G401 (cell line): ENCODE results near the gene PPT1. TPM values are rescaled to one million over a fixed set of nuclear protein-coding genes. Genes with fewer than 3 reads are reported as not detected.
"Not testable (repeated sequence)": the region's sequence is repeated elsewhere in the genome, so short reads cannot be mapped to it uniquely, and the experiment has no call there.

ENCODE experiments used
- DNase-seq: peaks from one replicate; pipeline ENCODE4 v3.0.0-alpha.2; 2015; ENCODE audit warnings: low spot score
- in situ Hi-C: cut with HindIII; loops from 2 replicates; pipeline ENCODE4 v1.10.0; 2016; ENCODE audit warnings: low sequenced_read_pairs, mixed read lengths
- total RNA-seq: library from RNA; depleted of rRNA; stranded (reverse); fragments of >200 nt; shearing (Covaris generic); gene quantifications from 2 replicates; pipeline ENCODE4 v1.2.3, GENCODE V29; 2014; rRNA removed

Gene PPT1
- total RNA-seq, 1 experiment from 2014 or later: 227 TPM

DNA sequence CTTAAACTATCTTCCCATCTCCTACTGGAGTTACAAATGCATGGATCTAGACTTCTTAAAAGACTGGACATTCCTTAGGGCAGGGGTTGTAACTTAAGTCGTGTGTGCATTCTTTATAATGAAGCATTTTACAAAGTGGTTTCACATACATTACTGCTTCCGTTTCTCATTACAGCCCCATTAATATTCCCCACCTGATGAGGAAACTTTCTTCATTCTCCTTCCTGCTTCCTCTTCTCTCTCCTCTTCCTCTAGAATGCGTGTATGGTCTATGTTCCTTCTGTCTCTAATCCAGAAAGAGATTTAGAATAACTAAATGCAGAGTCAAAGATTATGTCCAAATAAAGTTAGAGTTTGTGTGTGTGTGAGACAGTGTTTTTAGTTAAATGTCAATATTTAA is 58.4 kb downstream of the PPT1 start:
- in situ Hi-C loops: no loop called here
- DNase-seq: no peak

DNA sequence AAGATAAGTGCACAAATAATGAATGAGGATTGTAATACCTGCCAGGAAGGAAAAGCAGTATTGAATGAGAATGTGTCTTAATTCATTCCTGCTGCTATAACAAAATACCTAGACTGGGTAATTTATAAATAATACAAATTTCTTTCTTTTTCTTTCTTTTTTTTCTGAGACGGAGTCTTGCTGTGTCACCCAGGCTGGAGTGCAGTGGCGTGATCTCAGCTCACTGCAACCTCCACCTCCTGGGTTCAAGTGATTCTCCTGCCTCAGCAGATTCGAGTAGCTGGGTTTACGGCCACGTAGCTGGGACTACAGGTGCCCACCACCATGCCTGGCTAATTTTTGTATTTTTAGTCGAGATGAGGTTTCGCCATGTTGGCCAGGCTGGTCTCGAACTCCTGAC is 59.8 kb downstream of the PPT1 start:
- in situ Hi-C loops, DNase-seq: not testable (repeated sequence)

DNA sequence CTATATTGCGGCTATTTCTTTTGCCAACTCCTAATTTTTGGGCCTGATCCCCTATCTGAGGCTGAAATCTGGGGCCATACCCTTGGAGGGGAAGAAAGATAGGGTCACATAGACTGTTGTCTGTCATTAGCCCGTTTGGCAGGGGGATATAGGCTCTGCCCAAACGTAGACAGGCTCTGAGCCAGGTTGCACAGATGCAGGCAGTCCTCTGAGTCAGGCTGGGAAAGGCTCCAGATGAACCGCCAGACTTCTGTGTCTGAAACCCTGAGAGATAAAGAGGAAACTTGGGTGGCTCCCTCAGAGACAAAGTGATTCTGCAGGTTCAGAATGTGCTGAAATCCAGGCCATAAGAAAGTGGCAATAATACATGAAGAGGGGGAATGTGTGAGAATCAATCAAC is 60.5 kb downstream of the PPT1 start:
- in situ Hi-C loops: no loop called here
- no peak for DNase-seq

DNA sequence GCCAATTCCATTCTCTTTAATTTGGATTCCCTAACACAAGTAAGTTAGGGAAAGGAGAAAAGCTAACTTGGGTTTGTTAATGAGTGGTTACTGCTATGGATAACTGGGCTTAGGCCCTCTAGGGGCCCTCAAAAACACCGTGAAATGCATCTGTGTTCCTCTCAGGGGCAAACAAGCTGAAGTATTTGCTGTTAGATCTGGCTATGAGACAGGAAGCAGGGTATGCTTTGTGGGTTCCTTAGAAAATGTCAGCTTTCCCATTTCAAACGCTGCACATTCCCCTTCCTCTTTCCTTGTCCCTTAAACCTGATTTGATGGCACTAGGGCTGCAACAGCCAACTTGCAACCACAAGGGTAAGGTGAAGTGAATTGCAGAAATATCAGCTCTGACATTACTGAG is 62.2 kb downstream of the PPT1 start:
- in situ Hi-C loops: no loop called here
- DNase-seq: no peak

DNA sequence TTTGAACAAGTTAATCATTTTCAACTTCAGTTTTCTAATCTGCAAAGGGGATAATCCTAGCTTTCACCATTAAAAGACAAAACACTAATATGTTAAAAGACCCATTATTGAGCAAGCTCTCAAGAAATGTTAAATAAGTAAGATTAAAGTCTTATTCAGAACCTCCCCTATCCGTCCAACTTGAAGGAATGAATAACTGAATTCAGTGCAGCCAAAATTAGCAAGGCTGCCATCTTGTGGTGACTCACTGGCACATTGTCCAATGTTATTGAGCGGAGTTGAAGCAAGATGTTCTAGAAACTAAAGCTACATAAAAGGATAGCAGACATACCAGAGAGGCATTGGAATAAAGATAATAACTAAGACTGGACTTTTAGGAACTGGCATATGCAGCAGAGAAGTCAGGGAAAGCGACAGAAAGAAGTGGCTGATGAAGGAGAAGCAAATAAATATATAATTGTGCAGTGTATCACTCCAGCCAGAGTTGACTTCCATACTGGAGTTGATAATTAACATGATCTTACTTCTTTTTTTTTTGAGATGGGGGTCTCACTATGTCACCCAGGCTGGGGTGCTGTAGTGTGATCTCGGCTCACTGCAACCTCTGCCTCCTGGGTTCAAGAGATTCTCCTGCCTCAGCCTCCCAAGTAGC is 64.7 kb downstream of the PPT1 start:
- in situ Hi-C loops: no loop called here
- DNase-seq: peak; percentile 68

DNA sequence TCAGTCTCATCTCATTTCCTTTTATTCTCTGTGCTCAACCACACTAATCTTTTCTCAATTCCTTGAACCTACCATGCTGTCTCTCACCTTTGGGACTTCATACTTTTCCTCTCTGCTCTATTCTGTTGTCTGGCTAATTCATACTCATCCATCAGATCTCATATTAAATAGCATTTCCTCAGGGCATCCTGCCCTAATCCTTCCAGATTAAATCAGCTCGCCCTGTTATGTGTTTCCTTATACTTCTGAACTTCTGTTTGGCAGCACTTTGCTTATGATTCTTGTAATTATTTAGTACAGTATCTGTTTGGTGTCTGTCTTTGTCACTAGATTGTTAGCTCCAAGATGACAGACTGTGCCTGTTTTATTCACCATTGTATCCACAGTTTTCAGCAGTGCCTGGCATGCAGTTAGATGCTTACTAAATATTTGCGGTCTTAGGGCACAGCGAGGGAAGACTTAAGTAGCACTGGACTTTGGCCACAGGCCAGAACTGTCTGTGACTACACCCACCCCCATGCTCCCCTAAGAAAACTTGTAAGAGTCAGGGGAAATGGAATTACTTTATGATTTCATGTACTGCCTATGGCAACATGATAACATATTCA is 66.4 kb downstream of the PPT1 start:
- in situ Hi-C loops: no loop called here
- DNase-seq: no peak

DNA sequence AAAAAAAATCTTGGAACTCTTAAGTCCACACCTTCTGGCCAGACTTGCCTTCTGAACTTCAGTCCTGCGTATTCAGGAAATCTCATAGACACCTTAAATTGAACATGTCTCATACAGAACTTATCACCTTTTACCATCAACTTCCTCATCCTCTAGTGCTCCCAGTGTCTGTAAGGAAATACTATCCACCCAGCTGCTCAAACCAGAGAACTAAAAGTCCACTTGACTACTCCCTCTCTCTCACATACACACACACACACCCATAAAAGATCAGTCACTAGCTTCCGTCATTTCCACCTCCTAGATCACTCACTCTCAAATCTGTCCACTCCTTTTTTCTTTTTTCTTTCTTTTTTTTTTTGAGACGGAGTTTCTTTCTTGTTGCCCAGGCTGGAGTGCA is 67.4 kb downstream of the PPT1 start:
- no peak for DNase-seq
- in situ Hi-C loops: no loop called here

DNA sequence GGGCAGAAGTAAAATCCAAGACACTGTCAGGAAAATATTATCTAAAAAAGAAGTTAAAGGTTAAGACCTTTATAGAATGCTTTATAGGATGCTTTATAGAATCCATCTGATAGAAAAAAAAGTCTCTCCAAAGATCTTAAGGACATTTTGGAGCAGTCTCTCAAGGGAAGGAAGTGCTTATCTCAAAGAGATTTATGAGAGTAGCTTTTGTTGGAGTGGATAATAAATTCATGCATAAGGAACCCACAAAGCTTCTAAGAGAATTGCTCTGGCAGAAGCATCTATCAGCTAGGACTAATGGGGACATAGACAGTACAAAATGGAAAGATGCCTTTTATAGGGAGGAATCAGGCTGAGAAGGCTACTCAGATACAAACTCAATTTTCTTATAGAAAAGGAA is 69.4 kb downstream of the PPT1 start:
- in situ Hi-C loops: no loop called here
- no peak for DNase-seq

DNA sequence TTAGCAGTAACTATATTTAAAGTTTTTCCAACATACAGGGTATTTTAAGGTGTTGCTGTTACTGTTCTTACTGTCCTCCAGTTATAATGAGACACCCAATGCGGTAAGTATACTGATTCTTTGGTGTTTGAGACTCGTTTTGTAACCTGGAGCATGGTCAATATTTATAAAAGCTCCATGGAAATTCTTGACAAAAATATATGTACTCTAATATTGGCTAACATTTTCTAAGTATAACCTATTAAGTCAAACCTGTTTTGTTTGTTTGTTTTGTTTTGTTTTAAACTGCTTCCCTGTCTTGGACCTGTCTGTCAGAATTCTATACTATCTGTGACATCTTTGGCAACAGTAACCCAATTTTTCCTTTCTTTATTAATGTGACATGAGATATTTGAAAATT is 72.4 kb downstream of the PPT1 start:
- in situ Hi-C loops: no loop called here
- DNase-seq: no peak

DNA sequence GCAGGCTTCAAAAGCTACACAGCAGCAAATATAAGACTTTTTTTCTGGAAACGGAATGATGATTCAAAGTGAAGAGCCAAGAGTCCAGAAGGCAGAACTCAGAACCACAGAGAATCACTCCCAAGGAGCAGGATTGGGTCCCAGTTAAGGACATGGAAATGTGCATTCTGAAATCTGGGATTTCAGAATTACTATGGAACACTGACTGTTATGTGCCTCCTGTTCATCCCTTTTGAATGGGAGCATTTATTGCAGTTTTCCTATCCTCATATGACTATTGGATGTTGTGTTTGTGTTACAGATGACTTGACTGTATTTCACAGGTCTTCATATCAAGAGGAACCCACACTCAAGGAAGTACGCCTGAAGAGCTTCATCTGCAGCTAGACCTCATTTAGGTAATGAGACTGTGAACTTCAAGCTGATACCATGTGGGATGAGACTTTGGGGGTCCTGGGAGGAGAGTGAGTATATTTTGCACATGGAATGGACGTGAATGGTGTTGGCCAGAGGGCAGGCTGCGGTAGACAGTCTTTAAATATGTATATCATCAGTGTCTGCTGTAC is 73.6 kb downstream of the PPT1 start:
- no peak for DNase-seq
- in situ Hi-C loops: no loop called here

Other genes starting within 250 kb of the PPT1 start
- gene TRIT1, start 213.7 kb downstream of the PPT1 start, total RNA-seq: 71.8 and 83.3 TPM in 2 replicates
- 8.2 and 11.3 TPM in 2 replicates for gene MYCL, start 195.3 kb downstream of the PPT1 start, total RNA-seq
- 4.3 and 7.9 TPM in 2 replicates for gene MFSD2A, start 142.1 kb downstream of the PPT1 start, total RNA-seq
- 135 and 183 TPM in 2 replicates for gene CAP1, start 56.5 kb downstream of the PPT1 start, total RNA-seq
- gene RLF, start 64.1 kb upstream of the PPT1 start, total RNA-seq: 9.4 and 10.4 TPM in 2 replicates
- gene TMCO2, start 150.7 kb upstream of the PPT1 start, total RNA-seq: not detected in 2 replicates
- gene ZMPSTE24, start 161.0 kb upstream of the PPT1 start, total RNA-seq: 16.1 and 36.0 TPM in 2 replicates
- 4.0 and 6.4 TPM in 2 replicates for gene COL9A2, start 220.0 kb upstream of the PPT1 start, total RNA-seq